WTC11 (cell line): ENCODE results near the gene WRAP73. TPM values are rescaled to one million over a fixed set of nuclear protein-coding genes. Genes with fewer than 3 reads are reported as not detected.

Experiments used
- ATAC-seq: fragments of 200-7000 bp; cut with Tn5 transposase; 2 replicates; pipeline ENCODE4 v1.10.0; 2021; ENCODE audit warnings: mild to moderate bottlenecking, moderate library complexity
- CTCF ChIA-PET: fragments of 300-600 bp; sonication (Branson Sonifier 250); formaldehyde crosslinking; loops from one replicate; lab custom pipeline; 2021; ENCODE audit warnings: antibody characterized with exemption; lab: Charles Lee
- POLR2A ChIA-PET: fragments of 350-600 bp; sonication (Branson Sonifier 250); formaldehyde crosslinking; loops from one replicate; lab custom pipeline; 2021; ENCODE audit warnings: antibody characterized with exemption; lab: Charles Lee
- DNase-seq: peaks from one replicate; pipeline ENCODE4 v3.0.0; 2021; ENCODE audit warnings: low spot score
- H3K27ac Mint-ChIP-seq: 2 replicates; pipeline ENCODE4 v1.8.0; 2021; ENCODE audit warnings: mixed read lengths
- H3K27me3 Mint-ChIP-seq: 2 replicates; pipeline ENCODE4 v1.8.0; 2021; ENCODE audit warnings: low read depth, mild to moderate bottlenecking, moderate library complexity, mixed read lengths
- H3K36me3 Mint-ChIP-seq: 2 replicates; pipeline ENCODE4 v1.8.0; 2021; ENCODE audit warnings: mixed read lengths
- H3K4me1 Mint-ChIP-seq: 2 replicates; pipeline ENCODE4 v1.8.0; 2022; ENCODE audit warnings: mixed read lengths
- H3K4me3 Mint-ChIP-seq: 2 replicates; pipeline ENCODE4 v1.8.0; 2021; ENCODE audit warnings: mild to moderate bottlenecking, moderate library complexity, mixed read lengths
- H3K9me3 Mint-ChIP-seq: 2 replicates; pipeline ENCODE4 v1.8.0; 2021; ENCODE audit warnings: mixed read lengths
- ATF1 ChIP-seq: sonication (generic); formaldehyde crosslinking; IDR thresholded peaks from 2 replicates; pipeline ENCODE4 v1.8.1; 2023; ENCODE audit warnings: mild to moderate bottlenecking, moderate library complexity, missing genetic modification reagents
- CBFB ChIP-seq: sonication (generic); formaldehyde crosslinking; IDR thresholded peaks from 2 replicates; pipeline ENCODE4 v1.8.1; 2022; ENCODE audit warnings: mild to moderate bottlenecking, low read depth, missing genetic modification reagents
- ESRRA ChIP-seq: sonication (generic); formaldehyde crosslinking; IDR thresholded peaks from 2 replicates; pipeline ENCODE4 v1.8.1; 2022; ENCODE audit warnings: mild to moderate bottlenecking, missing genetic modification reagents, borderline replicate concordance
- FOXK1 ChIP-seq: sonication (generic); formaldehyde crosslinking; IDR thresholded peaks from 2 replicates; pipeline ENCODE4 v1.8.0; 2022; ENCODE audit warnings: mild to moderate bottlenecking, moderate library complexity, missing genetic modification reagents
- FOXP4 ChIP-seq: sonication (generic); formaldehyde crosslinking; IDR thresholded peaks from 2 replicates; pipeline ENCODE4 v1.8.0; 2022; ENCODE audit warnings: mild to moderate bottlenecking, missing genetic modification reagents
- HMGA2 ChIP-seq: fragments of 250-450 bp; sonication (Bioruptor Pico); IDR thresholded peaks from 2 replicates; pipeline ENCODE4 v1.4.0; 2021; ENCODE audit warnings: mild to moderate bottlenecking, moderate library complexity
- HMGXB4 ChIP-seq: sonication (generic); formaldehyde crosslinking; IDR thresholded peaks from 2 replicates; pipeline ENCODE4 v1.8.1; 2023; ENCODE audit warnings: mild to moderate bottlenecking, moderate library complexity, missing genetic modification reagents
- IRF2 ChIP-seq: sonication (generic); formaldehyde crosslinking; IDR thresholded peaks from 2 replicates; pipeline ENCODE4 v1.8.0; 2022; ENCODE audit warnings: low read depth, missing genetic modification reagents, borderline replicate concordance
- MAX ChIP-seq: sonication (generic); formaldehyde crosslinking; IDR thresholded peaks from 2 replicates; pipeline ENCODE4 v1.8.0; 2022; ENCODE audit warnings: mild to moderate bottlenecking, missing genetic modification reagents
- MYBL2 ChIP-seq: sonication (generic); formaldehyde crosslinking; IDR thresholded peaks from 2 replicates; pipeline ENCODE4 v1.8.1; 2023; ENCODE audit warnings: mild to moderate bottlenecking, moderate library complexity, missing genetic modification reagents
- NFE2L1 ChIP-seq: sonication (generic); formaldehyde crosslinking; IDR thresholded peaks from 2 replicates; pipeline ENCODE4 v1.8.1; 2023; ENCODE audit warnings: missing genetic modification reagents
- NFYB ChIP-seq: sonication (generic); formaldehyde crosslinking; conservative IDR thresholded peaks from 2 replicates; pipeline ENCODE4 v1.8.0; 2022; ENCODE audit warnings: low read depth, missing genetic modification reagents
- OVOL2 ChIP-seq: fragments of 250-450 bp; sonication (Bioruptor Pico); IDR thresholded peaks from 2 replicates; pipeline ENCODE4 v1.9.0; 2021; ENCODE audit warnings: mild to moderate bottlenecking, borderline replicate concordance
- SP1 ChIP-seq: sonication (generic); formaldehyde crosslinking; conservative IDR thresholded peaks from 2 replicates; pipeline ENCODE4 v1.8.1; 2022; ENCODE audit warnings: missing genetic modification reagents
- ZNF138 ChIP-seq: sonication (generic); formaldehyde crosslinking; conservative IDR thresholded peaks from 2 replicates; pipeline ENCODE4 v1.8.1; 2022; ENCODE audit warnings: mild to moderate bottlenecking, moderate library complexity, missing genetic modification reagents
- ZNF416 ChIP-seq: fragments of 250-450 bp; sonication (Bioruptor Pico); IDR thresholded peaks from 2 replicates; pipeline ENCODE4 v1.9.0; 2021; ENCODE audit warnings: mild to moderate bottlenecking, inconsistent platforms
- total RNA-seq: library from RNA; stranded (reverse); gene quantifications from 3 replicates; pipeline ENCODE4 v1.2.3, GENCODE V29; 2021
- TF ChIP-seq, protein P1 (sequence below): fragments of 250-450 bp; sonication (Bioruptor Pico); conservative IDR thresholded peaks from 2 replicates; pipeline ENCODE4 v1.9.0; 2021; ENCODE audit warnings: mild to moderate bottlenecking
- TF ChIP-seq, protein P2 (sequence below): sonication (generic); formaldehyde crosslinking; IDR thresholded peaks from 2 replicates; pipeline ENCODE4 v1.8.1; 2023; ENCODE audit warnings: mild to moderate bottlenecking, missing genetic modification reagents
- TF ChIP-seq, protein P3 (sequence below): sonication (generic); formaldehyde crosslinking; IDR thresholded peaks from 2 replicates; pipeline ENCODE4 v1.8.0; 2022; ENCODE audit warnings: mild to moderate bottlenecking, missing genetic modification reagents

The WRAP73 gene
- total RNA-seq, 1 experiment from 2014 or later = 39.2 TPM

- peaks cover 15% of the 10 kb centered on the region for H3K36me3 Mint-ChIP-seq
- no peaks in the 10 kb centered on the region for H3K9me3 Mint-ChIP-seq
- H3K4me3 Mint-ChIP-seq = peak overlapping the region; percentile 69
- TF ChIP-seq NFE2L1 (CRISPR knock-in tag) = no peak
- H3K27ac Mint-ChIP-seq = no peak overlapping the region; the same call in 1 of the 2 replicates
- H3K27me3 Mint-ChIP-seq = no peaks in the 10 kb centered on the region; the same call in 1 of the 2 replicates
- peaks cover 12% of the 10 kb centered on the region for H3K4me1 Mint-ChIP-seq
- DNase-seq (no peak), ATAC-seq (no peak)
- CTCF ChIA-PET = interaction anchor here (0.6 kb wide), 3 partner anchors 92 to 1350 kb away, joined by 3 to 8 read pairs (median 3); no protein-coding TSS in a partner anchor
- POLR2A ChIA-PET = no interaction called here
Observed at GRCh38 chr1:3626025-3626424, 23.9 kb downstream of the WRAP73 start.

DNA sequence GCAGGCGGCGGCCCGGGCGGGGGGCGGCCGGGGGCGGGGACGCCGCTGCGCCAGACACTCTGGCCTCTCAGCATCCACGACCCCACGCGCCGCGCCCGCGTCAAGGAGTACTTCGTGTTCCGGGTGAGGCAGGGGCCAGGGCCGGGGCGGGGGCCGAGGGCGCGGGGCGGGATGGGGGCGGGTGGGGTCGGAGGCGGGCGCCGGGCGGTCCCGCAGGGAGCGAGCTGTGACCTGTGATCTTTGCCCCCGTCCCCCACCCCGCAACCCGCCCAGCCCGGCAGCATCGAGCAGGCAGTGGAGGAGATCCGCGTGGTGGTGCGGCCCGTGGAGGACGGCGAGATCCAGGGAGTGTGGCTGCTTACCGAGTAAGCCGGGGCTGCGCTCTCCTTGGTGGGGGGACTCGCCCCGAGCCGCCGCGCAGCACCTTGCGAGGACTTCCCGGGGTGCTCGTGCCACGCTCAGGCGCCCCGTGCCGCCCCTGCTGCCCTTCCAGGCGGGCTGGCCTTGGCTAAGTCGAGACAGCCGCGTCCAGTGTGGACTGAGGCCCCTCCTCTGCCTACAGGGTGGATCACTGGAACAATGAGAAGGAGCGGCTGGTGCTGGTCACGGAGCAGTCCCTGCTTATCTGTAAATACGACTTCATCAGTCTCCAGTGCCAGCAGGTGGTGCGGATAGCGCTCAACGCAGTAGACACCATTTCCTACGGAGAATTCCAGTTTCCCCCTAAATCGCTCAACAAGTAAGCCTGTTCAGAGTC lies 24.6 kb downstream of the WRAP73 start:
- CTCF ChIA-PET = interaction anchor here (0.6 to 3.0 kb wide), 3 partner anchors 60 to 107 kb away, joined by 3 to 16 read pairs (median 3); no protein-coding TSS in a partner anchor
- Mint-ChIP-seq H3K27me3 (peaks cover 3% of the 10 kb centered on the region; the same call in 1 of the 2 replicates), H3K27ac (no peak overlapping the region), H3K9me3 (no peaks in the 10 kb centered on the region), H3K4me3 (peak overlapping the region; percentile 90), H3K4me1 (peaks cover 12% of the 10 kb centered on the region), H3K36me3 (peaks cover 15% of the 10 kb centered on the region)
- DNase-seq (no peak), ATAC-seq (no peak)
- POLR2A ChIA-PET = no interaction called here
- TF ChIP-seq MYBL2 (CRISPR knock-in tag) = no peak
- no peak for TF ChIP-seq HMGXB4
- TF ChIP-seq, protein P1, sequence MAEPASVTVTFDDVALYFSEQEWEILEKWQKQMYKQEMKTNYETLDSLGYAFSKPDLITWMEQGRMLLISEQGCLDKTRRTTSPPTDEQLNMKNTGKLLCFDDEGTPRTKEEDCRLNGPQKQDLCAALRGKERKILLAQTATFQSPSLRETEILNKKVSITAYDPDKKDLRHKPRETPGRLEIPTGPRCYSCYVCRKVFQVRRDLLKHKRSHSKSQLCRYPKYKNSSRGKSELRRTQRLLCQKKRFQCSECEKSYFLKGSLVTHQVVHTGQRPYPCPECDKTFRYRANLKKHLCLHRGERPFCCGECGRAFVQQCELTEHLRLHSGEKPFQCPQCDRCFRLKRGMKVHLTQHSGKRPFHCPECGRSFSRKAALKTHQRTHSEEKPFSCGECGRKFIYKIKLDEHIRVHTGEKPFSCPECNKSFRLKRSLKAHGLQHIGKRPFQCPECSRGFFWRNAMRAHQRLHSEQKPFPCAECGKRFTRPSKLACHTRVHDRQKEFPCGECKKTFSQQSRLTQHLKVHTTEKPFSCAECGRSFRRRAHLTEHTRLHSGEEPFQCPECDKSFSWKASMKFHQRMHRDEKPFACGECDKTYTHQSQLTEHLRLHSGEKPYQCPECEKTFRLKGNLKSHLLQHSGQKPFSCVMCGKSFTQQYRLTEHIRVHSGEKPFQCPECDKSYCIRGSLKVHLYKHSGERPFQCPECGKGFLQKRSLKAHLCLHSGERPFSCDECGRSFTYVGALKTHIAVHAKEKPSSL (CRISPR knock-in tag) = no peak
- TF ChIP-seq ZNF416 (CRISPR knock-in tag) = no peak

DNA sequence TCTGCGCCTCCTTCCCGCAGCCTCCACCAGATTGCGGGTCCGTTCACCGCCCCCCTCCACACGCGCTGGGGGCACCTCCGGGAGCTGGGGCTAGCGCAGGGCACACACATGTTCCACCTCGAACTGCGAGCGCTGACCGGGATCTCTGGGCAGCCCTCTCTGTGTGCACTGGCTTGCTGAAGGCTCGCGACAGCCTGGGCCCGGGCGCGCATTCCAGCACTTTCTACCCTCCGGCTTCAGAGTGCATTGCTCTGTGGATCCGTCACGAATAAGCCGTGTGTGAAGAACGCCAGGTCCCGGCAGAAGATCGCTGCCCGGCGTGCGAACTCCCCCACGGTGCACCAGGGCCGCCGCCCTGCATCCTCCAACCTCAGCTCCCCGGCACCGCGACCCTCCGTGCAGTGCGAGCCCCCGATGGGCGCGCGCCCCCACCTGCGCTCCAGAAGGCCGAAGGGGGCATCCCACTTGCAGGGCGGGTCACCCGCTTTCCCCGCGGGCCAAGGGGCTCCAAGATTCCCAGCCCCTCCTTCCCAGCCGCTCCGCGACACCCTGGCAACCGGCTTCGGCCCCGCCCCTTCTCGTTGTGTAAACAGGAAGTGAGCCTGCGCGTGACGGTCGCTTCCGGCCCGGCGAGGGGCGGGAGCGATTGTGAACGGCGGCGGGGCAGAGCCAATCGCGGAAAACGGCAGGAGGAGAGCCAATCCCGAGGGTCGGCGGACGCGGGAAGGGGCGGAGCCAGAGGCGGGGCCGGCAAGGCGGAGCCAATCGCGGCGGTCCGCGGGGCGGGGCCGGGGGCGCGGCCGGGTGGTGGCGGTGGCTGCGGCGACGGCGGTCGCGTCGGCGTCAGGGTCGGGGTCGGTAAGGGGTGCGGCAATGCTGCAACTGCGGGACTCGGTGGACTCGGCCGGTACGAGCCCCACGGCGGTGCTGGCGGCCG lies 25.4 kb downstream of the WRAP73 start, which contains the start of gene TPRG1L:
TPRG1L (plus strand) TSS at position 816 of the 937 bp plus-strand sequence; CDS start at position 874, 58 bp downstream.
- Mint-ChIP-seq H3K4me3 (peak within 1 kb of the TSS; percentile 90), H3K4me1 (peaks cover 12% of the 10 kb centered on the region), H3K36me3 (peaks cover 15% of the 10 kb centered on the region), H3K27ac (peak within 1 kb of the TSS; percentile 41), H3K9me3 (no peaks in the 10 kb centered on the region), H3K27me3 (peaks cover 3% of the 10 kb centered on the region; the same call in 1 of the 2 replicates)
- CTCF ChIA-PET = interaction anchor here (1.0 to 4.2 kb wide), 9 partner anchors 10 to 134 kb away, joined by 3 to 37 read pairs (median 5); no protein-coding TSS in a partner anchor
- DNase-seq (peak; percentile 99), ATAC-seq (peak; percentile 95)
- POLR2A ChIA-PET = no interaction called here
- TF ChIP-seq, protein P2, sequence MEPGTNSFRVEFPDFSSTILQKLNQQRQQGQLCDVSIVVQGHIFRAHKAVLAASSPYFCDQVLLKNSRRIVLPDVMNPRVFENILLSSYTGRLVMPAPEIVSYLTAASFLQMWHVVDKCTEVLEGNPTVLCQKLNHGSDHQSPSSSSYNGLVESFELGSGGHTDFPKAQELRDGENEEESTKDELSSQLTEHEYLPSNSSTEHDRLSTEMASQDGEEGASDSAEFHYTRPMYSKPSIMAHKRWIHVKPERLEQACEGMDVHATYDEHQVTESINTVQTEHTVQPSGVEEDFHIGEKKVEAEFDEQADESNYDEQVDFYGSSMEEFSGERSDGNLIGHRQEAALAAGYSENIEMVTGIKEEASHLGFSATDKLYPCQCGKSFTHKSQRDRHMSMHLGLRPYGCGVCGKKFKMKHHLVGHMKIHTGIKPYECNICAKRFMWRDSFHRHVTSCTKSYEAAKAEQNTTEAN = 0 out of 2 replicates have a peak, but pooled peaks have one; percentile 55
- TF ChIP-seq NFYB (CRISPR knock-in tag) (peak; percentile 94), FOXP4 (CRISPR knock-in tag) (peak; percentile 68; the same call in 1 of the 2 replicates), HMGA2 (CRISPR knock-in tag) (no peak), IRF2 (CRISPR knock-in tag) (no peak), NFE2L1 (CRISPR knock-in tag) (peak; percentile 28; the same call in 1 of the 2 replicates), ATF1 (CRISPR knock-in tag) (no peak), ZNF138 (CRISPR knock-in tag) (no peak), CBFB (CRISPR knock-in tag) (no peak), OVOL2 (CRISPR knock-in tag) (no peak), FOXK1 (CRISPR knock-in tag) (peak; percentile 100), SP1 (peak; percentile 99), MAX (CRISPR knock-in tag) (peak; percentile 78; the same call in 1 of the 2 replicates), ESRRA (CRISPR knock-in tag) (0 out of 2 replicates have a peak, but pooled peaks have one; percentile 20)
- TF ChIP-seq, protein P3, sequence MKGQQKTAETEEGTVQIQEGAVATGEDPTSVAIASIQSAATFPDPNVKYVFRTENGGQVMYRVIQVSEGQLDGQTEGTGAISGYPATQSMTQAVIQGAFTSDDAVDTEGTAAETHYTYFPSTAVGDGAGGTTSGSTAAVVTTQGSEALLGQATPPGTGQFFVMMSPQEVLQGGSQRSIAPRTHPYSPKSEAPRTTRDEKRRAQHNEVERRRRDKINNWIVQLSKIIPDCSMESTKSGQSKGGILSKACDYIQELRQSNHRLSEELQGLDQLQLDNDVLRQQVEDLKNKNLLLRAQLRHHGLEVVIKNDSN (CRISPR knock-in tag) = peak; percentile 86; the same call in 1 of the 2 replicates
